ENCODE results near the gene C2. TPM values are rescaled to one million over a fixed set of nuclear protein-coding genes. Genes with fewer than 3 reads are reported as not detected.
A peak's percentile ranks its signal among the peaks of the same experiment; 100 is the strongest.

C2 gene
- polyA plus RNA-seq, 1 of the 3 experiments (the other 2 are of a cell fraction), result 0.43 TPM

DNA sequence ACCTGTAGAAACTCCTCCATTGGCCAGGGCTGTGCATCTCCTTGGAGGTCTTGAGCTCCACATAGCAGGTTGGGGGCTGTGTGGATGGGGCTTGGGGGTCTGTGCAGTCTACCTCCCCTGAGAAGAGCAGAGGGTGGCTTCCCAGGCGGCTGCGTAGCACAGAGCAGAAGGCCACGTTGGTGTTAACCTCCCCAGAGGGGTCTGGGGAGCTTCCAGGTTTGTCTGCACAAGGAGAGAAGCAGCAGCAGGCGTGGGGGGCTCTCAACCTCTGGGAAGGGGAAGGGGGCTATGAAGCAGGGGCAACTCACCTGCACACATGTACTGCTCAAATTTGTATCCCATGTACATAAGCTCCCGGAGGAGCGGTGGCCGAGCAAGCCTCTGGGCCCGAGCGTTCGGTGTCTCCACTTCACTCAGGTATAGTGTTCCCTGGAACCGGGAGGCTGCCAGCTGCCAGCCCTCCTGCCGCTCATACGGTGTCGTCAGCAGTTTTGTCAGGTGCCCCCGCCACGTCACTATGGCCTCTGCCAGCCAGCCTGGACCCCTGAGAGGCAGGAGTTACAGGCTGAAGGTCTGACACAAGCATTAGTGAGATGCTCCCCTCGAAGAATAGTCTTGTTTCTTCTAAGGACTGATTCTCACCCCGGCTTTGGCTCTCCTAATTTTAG lies 43.2 kb downstream of the C2 start:
- peaks cover 11 to 45% of the 10 kb centered on the region in 2 experiments for H3K36me3 ChIP-seq (replicated peaks in 1 of 2; ENCODE audit: control insufficient read depth in 1 of 2, insufficient read depth in 2 of 2, low read length in 1 of 2)
- H3K9me2 ChIP-seq, result no peaks in the 10 kb centered on the region
- H3K79me2 ChIP-seq (ENCODE audit: insufficient read depth), result peaks cover 47% of the 10 kb centered on the region
- TF ChIP-seq ZBTB33 (IDR thresholded peaks at IDR 0.05; ENCODE audit: borderline replicate concordance, low read depth) (no peak), RFX5 (IDR thresholded peaks at IDR 0.05; ENCODE audit: low read length) (no peak)
- TF ChIP-seq, protein P1, sequence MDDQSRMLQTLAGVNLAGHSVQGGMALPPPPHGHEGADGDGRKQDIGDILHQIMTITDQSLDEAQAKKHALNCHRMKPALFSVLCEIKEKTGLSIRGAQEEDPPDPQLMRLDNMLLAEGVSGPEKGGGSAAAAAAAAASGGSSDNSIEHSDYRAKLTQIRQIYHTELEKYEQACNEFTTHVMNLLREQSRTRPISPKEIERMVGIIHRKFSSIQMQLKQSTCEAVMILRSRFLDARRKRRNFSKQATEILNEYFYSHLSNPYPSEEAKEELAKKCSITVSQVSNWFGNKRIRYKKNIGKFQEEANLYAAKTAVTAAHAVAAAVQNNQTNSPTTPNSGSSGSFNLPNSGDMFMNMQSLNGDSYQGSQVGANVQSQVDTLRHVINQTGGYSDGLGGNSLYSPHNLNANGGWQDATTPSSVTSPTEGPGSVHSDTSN (IDR thresholded peaks at IDR 0.05), result 0 out of 2 replicates have a peak, but pooled peaks have one; percentile 6
- peak overlapping the region; percentile 99 for H3K4me2 ChIP-seq
- H4K20me1 ChIP-seq (ENCODE audit: insufficient read depth), result no peaks in the 10 kb centered on the region
- ChIA-PET CTCF (interaction anchor here (0.8 to 5.2 kb wide), 4 partner anchors 11 to 53 kb away, joined by 3 to 29 read pairs (median 14); partner anchors contain the start of genes NELFE and SKIC2), POLR2A (interaction anchor here (1.2 to 3.8 kb wide), 4 partner anchors 9 to 18 kb away, joined by 4 to 20 read pairs (median 10); partner anchors contain the start of genes NELFE and SKIC2)
- no peaks in the 10 kb centered on the region for H3K9me3 ChIP-seq
- peak overlapping the region; percentile 95 for H3K9ac ChIP-seq
- no peaks in the 10 kb centered on the region for H3K27me3 ChIP-seq (ENCODE audit: insufficient read depth)
- H3K27ac ChIP-seq (ENCODE audit: low read depth in 2 of 2, low read length in 1 of 2), result peak overlapping the region; percentile 95 to 97
- H3K4me3 ChIP-seq (ENCODE audit: low read depth in 2 of 2, low read length in 1 of 2), result peak overlapping the region; percentile 91 to 94
- DNase-seq, result peak; percentile 44
- WGBS (ENCODE audit: low lambda C conversion rate), result 6% methylated on average over 2 of the region's 18 CpGs
- peaks cover 5 to 26% of the 10 kb centered on the region in 2 experiments; a peak in 3 of 4 replicates for H3K4me1 ChIP-seq (ENCODE audit: control insufficient read depth in 1 of 2, insufficient read depth in 2 of 2, low read depth in 1 of 2, low read length in 1 of 2)
- peaks cover 10% of the 10 kb centered on the region for H3F3A ChIP-seq (replicated peaks; ENCODE audit: insufficient read depth)
- no peak overlapping the region for H2AFZ ChIP-seq (ENCODE audit: low read depth)

- H3F3A ChIP-seq (replicated peaks; ENCODE audit: insufficient read depth), result peaks cover 10% of the 10 kb centered on the region
- H3K9ac ChIP-seq, result peak overlapping the region; percentile 95
- no peak for DNase-seq
- H3K27me3 ChIP-seq (ENCODE audit: insufficient read depth), result no peaks in the 10 kb centered on the region
- no peaks in the 10 kb centered on the region for H4K20me1 ChIP-seq (ENCODE audit: insufficient read depth)
- H3K4me3 ChIP-seq (ENCODE audit: low read depth in 2 of 2, low read length in 1 of 2), result peak overlapping the region; percentile 91 to 94
- H3K36me3 ChIP-seq (replicated peaks in 1 of 2; ENCODE audit: control insufficient read depth in 1 of 2, insufficient read depth in 2 of 2, low read length in 1 of 2), result peaks cover 11 to 39% of the 10 kb centered on the region in 2 experiments
- H2AFZ ChIP-seq (ENCODE audit: low read depth), result peak overlapping the region; percentile 82; the same call in 1 of the 2 replicates
- H3K4me1 ChIP-seq (ENCODE audit: control insufficient read depth in 1 of 2, insufficient read depth in 2 of 2, low read depth in 1 of 2, low read length in 1 of 2), result peaks cover 5 to 26% of the 10 kb centered on the region in 2 experiments; a peak in 3 of 4 replicates
- 5% methylated on average over 23 of the region's 29 CpGs for WGBS (ENCODE audit: low lambda C conversion rate)
- H3K79me2 ChIP-seq (ENCODE audit: insufficient read depth), result peaks cover 47% of the 10 kb centered on the region
- CTCF ChIA-PET, result interaction anchor here (0.7 to 5.2 kb wide), 5 partner anchors 12 to 425 kb away, joined by 3 to 29 read pairs (median 9); partner anchors contain the start of genes ATP6V1G2, NELFE and SKIC2
- peak overlapping the region; percentile 95 to 97 for H3K27ac ChIP-seq (ENCODE audit: low read depth in 2 of 2, low read length in 1 of 2)
- H3K4me2 ChIP-seq, result peak overlapping the region; percentile 99
- H3K9me2 ChIP-seq, result no peaks in the 10 kb centered on the region
- no peaks in the 10 kb centered on the region for H3K9me3 ChIP-seq
- POLR2A ChIA-PET, result interaction anchor here (0.9 to 2.4 kb wide), 7 partner anchors 9 to 1000 kb away, joined by 3 to 14 read pairs (median 4); partner anchors contain the start of genes NELFE, SKIC2 and ZBTB12
- TF ChIP-seq SMC3 (IDR thresholded peaks at IDR 0.05; ENCODE audit: low read depth, low read length) (no peak), POLR2AphosphoS5 (IDR thresholded peaks at IDR 0.05; ENCODE audit: low read depth, low read length) (no peak; the same call in 1 of the 2 replicates), SIN3A (IDR thresholded peaks at IDR 0.05; ENCODE audit: borderline replicate concordance, low read depth, low read length) (no peak), TAF1 (IDR thresholded peaks at IDR 0.05; ENCODE audit: borderline replicate concordance, low read depth, low read length) (no peak), NFIC (IDR thresholded peaks at IDR 0.05; ENCODE audit: borderline replicate concordance) (no peak), EZH2phosphoT487 (IDR thresholded peaks at IDR 0.05; ENCODE audit: borderline replicate concordance, low read depth) (no peak), FOXM1 (IDR thresholded peaks at IDR 0.05; ENCODE audit: low read depth) (no peak), MEF2A (IDR thresholded peaks at IDR 0.05; ENCODE audit: borderline replicate concordance, low read depth) (no peak), ZBTB33 (IDR thresholded peaks at IDR 0.05; ENCODE audit: borderline replicate concordance, low read depth) (no peak), FOXJ3 (CRISPR knock-in tag; IDR thresholded peaks at IDR 0.05) (no peak), MAX (IDR thresholded peaks at IDR 0.05; ENCODE audit: low read depth) (no peak), GABPA (IDR thresholded peaks at IDR 0.05; ENCODE audit: low read depth) (no peak), MXI1 (IDR thresholded peaks at IDR 0.05; ENCODE audit: low read depth, low read length) (no peak), TCF12 (IDR thresholded peaks at IDR 0.05) (no peak), JUND (IDR thresholded peaks at IDR 0.05) (no peak)
- TF ChIP-seq, protein P2, sequence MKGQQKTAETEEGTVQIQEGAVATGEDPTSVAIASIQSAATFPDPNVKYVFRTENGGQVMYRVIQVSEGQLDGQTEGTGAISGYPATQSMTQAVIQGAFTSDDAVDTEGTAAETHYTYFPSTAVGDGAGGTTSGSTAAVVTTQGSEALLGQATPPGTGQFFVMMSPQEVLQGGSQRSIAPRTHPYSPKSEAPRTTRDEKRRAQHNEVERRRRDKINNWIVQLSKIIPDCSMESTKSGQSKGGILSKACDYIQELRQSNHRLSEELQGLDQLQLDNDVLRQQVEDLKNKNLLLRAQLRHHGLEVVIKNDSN (IDR thresholded peaks at IDR 0.05; ENCODE audit: borderline replicate concordance, low read depth), result no peak
These were observed 43.9 kb downstream of the C2 start for GRCh38 chr6:31971279-31971992.

Data from SK-N-SH (cell line).